OCI-LY7 (cell line): Measurements from ENCODE around the gene CASQ1. TPM values are rescaled to one million over a fixed set of nuclear protein-coding genes. Genes with fewer than 3 reads are reported as not detected.

Experiments used
- BruUV-seq: library from RNA; stranded (reverse); fragments of 400-500 nt; replicated peaks from 2 replicates; lab custom pipeline; 2021; lab: Mats Ljungman, UMichigan
- CTCF ChIA-PET: fragments of 300-600 bp; sonication (Branson Sonifier 250); formaldehyde crosslinking; loops from one replicate; lab custom pipeline; 2022; ENCODE audit warnings: antibody characterized with exemption; ENCODE audit not compliant: unreplicated experiment; lab: Charles Lee
- POLR2A ChIA-PET: fragments of 300-600 bp; sonication (Branson Sonifier 250); formaldehyde crosslinking; loops from one replicate; lab custom pipeline; 2022; ENCODE audit warnings: antibody characterized with exemption; lab: Charles Lee
- DNase-seq: peaks from one replicate; pipeline ENCODE4 v3.0.0-alpha.2; 2015; ENCODE audit warnings: low spot score
- H2AFZ ChIP-seq: fragments of 200-600 bp; sonication (generic), shearing (Covaris generic); 2 replicates; pipeline ENCODE4 v1.6.1; 2014; ENCODE audit warnings: mild to moderate bottlenecking, antibody characterized with exemption, low read length, moderate library complexity
- H3K27ac ChIP-seq: fragments of 200-600 bp; sonication (generic); 2 replicates; pipeline ENCODE4 v1.5.1; 2014; ENCODE audit warnings: mixed run types, low read depth, mild to moderate bottlenecking, moderate library complexity, low read length, inconsistent platforms; ENCODE audit not compliant: poor library complexity, severe bottlenecking
- H3K36me3 ChIP-seq: fragments of 200-600 bp; sonication (generic); 2 replicates; pipeline ENCODE4 v1.6.1; 2014; ENCODE audit warnings: mild to moderate bottlenecking, antibody characterized with exemption, low read length, moderate library complexity, mixed read lengths; ENCODE audit not compliant: insufficient read depth
- H3K4me1 ChIP-seq: fragments of 200-600 bp; sonication (generic); 2 replicates; pipeline ENCODE4 v1.5.1; 2014; ENCODE audit warnings: mild to moderate bottlenecking, low read length; ENCODE audit not compliant: insufficient read depth, poor library complexity, severe bottlenecking
- H3K4me2 ChIP-seq: fragments of 200-600 bp; sonication (generic); 2 replicates; pipeline ENCODE4 v1.6.1; 2014; ENCODE audit warnings: mild to moderate bottlenecking, low read length
- H3K4me3 ChIP-seq: fragments of 200-600 bp; sonication (generic); 2 replicates; pipeline ENCODE4 v1.5.1; 2014; ENCODE audit warnings: mild to moderate bottlenecking, low read depth, low read length; ENCODE audit not compliant: poor library complexity, severe bottlenecking
- H3K79me2 ChIP-seq: fragments of 200-600 bp; sonication (generic); 2 replicates; pipeline ENCODE4 v1.6.1; 2016; ENCODE audit warnings: low read depth, mild to moderate bottlenecking, low read length, moderate library complexity, mixed read lengths; ENCODE audit not compliant: insufficient read depth
- H3K9me2 ChIP-seq: fragments of 200-600 bp; sonication (generic); 2 replicates; pipeline ENCODE4 v1.6.1; 2016; ENCODE audit warnings: mild to moderate bottlenecking, low read length, mixed read lengths; ENCODE audit not compliant: insufficient read depth
- H3K9me3 ChIP-seq: fragments of 200-600 bp; sonication (generic); 2 replicates; pipeline ENCODE4 v1.6.1; 2014; ENCODE audit warnings: mild to moderate bottlenecking, mixed run types, low read length, mixed read lengths
- H4K20me1 ChIP-seq: fragments of 200-600 bp; sonication (generic); 2 replicates; pipeline ENCODE4 v1.6.1; 2014; ENCODE audit warnings: mild to moderate bottlenecking, antibody characterized with exemption, low read length, moderate library complexity, mixed read lengths; ENCODE audit not compliant: insufficient read depth
- EZH2phosphoT487 ChIP-seq: fragments of 200-600 bp; sonication (generic); IDR thresholded peaks from 2 replicates; pipeline ENCODE4 v1.6.1; 2018; ENCODE audit warnings: low read depth, borderline replicate concordance, mild to moderate bottlenecking, mixed run types, antibody characterized with exemption, low read length, moderate library complexity, mixed read lengths
- intact Hi-C: fragments of 100-400 bp; cut with micrococcal nuclease; formaldehyde crosslinking; loops from one replicate; pipeline ENCODE4 v1.10.0; 2022; ENCODE audit not compliant: unreplicated experiment
- total RNA-seq, 2 experiments: library from RNA; depleted of rRNA in 1 of 2; stranded (reverse); fragments of >200 nt in 1 of 2; shearing (Covaris generic) in 1 of 2; gene quantifications; 2 replicates each; pipeline ENCODE4 v1.2.3, GENCODE V29; 2014 to 2022
- TF ChIP-seq, protein P1 (sequence below): fragments of 200-600 bp; sonication (generic); conservative IDR thresholded peaks from 2 replicates; pipeline ENCODE4 v1.5.1; 2014; ENCODE audit warnings: mild to moderate bottlenecking, antibody characterized with exemption, low read length, moderate library complexity, mixed read lengths

Gene CASQ1
- total RNA-seq, 2 experiments from 2014 or later = not detected

DNA sequence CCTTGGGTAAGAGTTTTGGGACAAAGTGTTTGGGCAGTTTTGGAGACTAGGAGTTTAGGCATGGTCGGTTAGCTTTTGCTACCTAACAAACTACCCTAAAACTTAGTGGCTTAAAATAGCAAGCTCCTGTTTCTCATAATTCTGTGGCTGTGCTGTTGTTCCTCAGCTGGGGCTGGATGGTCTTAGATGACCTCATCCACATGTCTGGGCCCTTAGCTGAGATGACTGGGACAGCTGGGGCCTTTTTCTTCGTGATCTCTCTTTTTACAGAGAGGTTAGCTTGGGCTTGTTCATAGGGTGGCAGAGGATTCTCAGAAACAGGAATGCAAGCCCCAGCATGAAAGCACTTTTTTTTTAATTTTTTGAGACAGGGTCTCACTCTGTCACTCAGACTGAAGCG lies 32.3 kb upstream of the CASQ1 start:
- no peaks in the 10 kb centered on the region for H3K4me1 ChIP-seq
- BruUV-seq = no TSS peak
- H3K79me2 ChIP-seq = no peaks in the 10 kb centered on the region
- no peak overlapping the region for H3K4me2 ChIP-seq
- no peaks in the 10 kb centered on the region for H3K9me3 ChIP-seq
- CTCF ChIA-PET = no interaction called here
- POLR2A ChIA-PET = interaction anchor here (1.2 kb wide), 1 partner anchor 98 kb away, joined by 3 read pairs; no protein-coding TSS in a partner anchor
- no peak overlapping the region for H3K4me3 ChIP-seq
- TF ChIP-seq, protein P1, sequence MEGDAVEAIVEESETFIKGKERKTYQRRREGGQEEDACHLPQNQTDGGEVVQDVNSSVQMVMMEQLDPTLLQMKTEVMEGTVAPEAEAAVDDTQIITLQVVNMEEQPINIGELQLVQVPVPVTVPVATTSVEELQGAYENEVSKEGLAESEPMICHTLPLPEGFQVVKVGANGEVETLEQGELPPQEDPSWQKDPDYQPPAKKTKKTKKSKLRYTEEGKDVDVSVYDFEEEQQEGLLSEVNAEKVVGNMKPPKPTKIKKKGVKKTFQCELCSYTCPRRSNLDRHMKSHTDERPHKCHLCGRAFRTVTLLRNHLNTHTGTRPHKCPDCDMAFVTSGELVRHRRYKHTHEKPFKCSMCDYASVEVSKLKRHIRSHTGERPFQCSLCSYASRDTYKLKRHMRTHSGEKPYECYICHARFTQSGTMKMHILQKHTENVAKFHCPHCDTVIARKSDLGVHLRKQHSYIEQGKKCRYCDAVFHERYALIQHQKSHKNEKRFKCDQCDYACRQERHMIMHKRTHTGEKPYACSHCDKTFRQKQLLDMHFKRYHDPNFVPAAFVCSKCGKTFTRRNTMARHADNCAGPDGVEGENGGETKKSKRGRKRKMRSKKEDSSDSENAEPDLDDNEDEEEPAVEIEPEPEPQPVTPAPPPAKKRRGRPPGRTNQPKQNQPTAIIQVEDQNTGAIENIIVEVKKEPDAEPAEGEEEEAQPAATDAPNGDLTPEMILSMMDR = no peak
- TF ChIP-seq EZH2phosphoT487 = no peak
- H3K9me2 ChIP-seq = no peaks in the 10 kb centered on the region
- no peaks in the 10 kb centered on the region for H4K20me1 ChIP-seq
- H3K27ac ChIP-seq = no peak overlapping the region
- no peak overlapping the region for H2AFZ ChIP-seq
- no peaks in the 10 kb centered on the region for H3K36me3 ChIP-seq
- DNase-seq = no peak
- intact Hi-C loops = no loop called here

DNA sequence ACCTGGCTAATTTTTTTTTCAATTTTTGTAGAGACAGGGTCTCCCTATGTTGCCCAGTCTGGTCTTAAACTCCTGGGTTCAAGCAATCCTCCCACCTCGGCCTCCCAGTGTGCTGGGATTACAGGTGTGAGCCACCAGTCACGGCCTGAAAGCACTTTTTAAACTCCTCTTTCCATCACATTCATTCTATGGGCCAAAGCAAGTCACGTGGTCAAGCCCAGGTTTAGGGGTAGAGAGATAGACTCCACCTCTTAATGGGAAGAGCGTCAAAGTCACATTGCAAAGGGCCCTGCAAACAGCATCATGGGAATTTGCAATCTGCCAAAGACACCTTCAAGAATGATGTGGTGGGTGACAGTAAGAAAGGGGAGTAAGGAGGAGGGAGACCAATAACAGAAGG lies 31.8 kb upstream of the CASQ1 start:
- Histone ChIP-seq H3K4me1 (no peaks in the 10 kb centered on the region), H3K9me3 (no peaks in the 10 kb centered on the region), H3K27ac (no peak overlapping the region), H3K4me3 (no peak overlapping the region), H3K79me2 (no peaks in the 10 kb centered on the region), H2AFZ (no peak overlapping the region), H3K9me2 (no peaks in the 10 kb centered on the region), H4K20me1 (no peaks in the 10 kb centered on the region), H3K36me3 (no peaks in the 10 kb centered on the region), H3K4me2 (no peak overlapping the region)
- intact Hi-C loops = no loop called here
- BruUV-seq = no TSS peak
- ChIA-PET POLR2A (interaction anchor here (0.5 kb wide), 1 partner anchor 222 kb away, joined by 3 read pairs; no protein-coding TSS in a partner anchor), CTCF (no interaction called here)
- TF ChIP-seq, protein P1 = no peak
- no peak for TF ChIP-seq EZH2phosphoT487
- DNase-seq = no peak

DNA sequence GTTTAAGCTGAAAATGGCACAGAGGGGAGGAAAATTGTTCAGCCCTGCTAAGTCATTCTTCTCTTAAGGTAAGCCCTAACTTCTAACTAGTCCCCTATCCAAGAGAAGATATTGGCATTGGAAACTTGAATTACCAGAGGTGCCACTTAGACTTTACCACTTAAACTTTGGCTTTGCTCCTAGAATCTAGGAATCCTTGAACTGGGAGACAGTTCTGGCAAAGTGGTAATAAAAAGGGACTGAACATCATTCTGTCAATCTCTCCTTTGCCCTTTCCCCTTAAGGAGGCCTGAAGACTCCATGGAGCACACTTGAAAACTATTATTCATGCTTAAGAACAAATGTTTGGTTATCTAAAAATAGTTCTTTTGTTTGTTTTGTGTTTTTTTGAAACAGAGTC lies 30.5 kb upstream of the CASQ1 start:
- Histone ChIP-seq H3K4me2 (no peak overlapping the region), H3K9me3 (no peaks in the 10 kb centered on the region), H2AFZ (no peak overlapping the region), H4K20me1 (no peaks in the 10 kb centered on the region), H3K9me2 (no peaks in the 10 kb centered on the region), H3K4me3 (no peak overlapping the region), H3K27ac (no peak overlapping the region), H3K4me1 (no peaks in the 10 kb centered on the region), H3K36me3 (no peaks in the 10 kb centered on the region), H3K79me2 (no peaks in the 10 kb centered on the region)
- ChIA-PET CTCF (no interaction called here), POLR2A (no interaction called here)
- no peak for TF ChIP-seq EZH2phosphoT487
- TF ChIP-seq, protein P1 = no peak
- BruUV-seq = no TSS peak
- intact Hi-C loops = no loop called here
- no peak for DNase-seq
